SK-N-SH (cell line): Measurements from ENCODE around the gene LINGO3. TPM values are rescaled to one million over a fixed set of nuclear protein-coding genes. Genes with fewer than 3 reads are reported as not detected.

Experiments used
- CTCF ChIA-PET: fragments of 300-600, 350-600 bp; formaldehyde crosslinking; extraction: SDS; loops from one replicate; lab custom pipeline; 2021; lab: Yijun Ruan, JAX
- POLR2A ChIA-PET: fragments of 350-600 bp; sonication (Branson Sonifier 250); formaldehyde crosslinking; extraction: SDS; loops from one replicate; lab custom pipeline; 2020; ENCODE audit warnings: antibody characterized with exemption, inconsistent platforms; lab: Yijun Ruan, JAX
- DNase-seq: peaks from one replicate; pipeline ENCODE4 v3.0.0; 2012
- H2AFZ ChIP-seq: fragments of 200-600 bp; sonication (generic); 2 replicates; pipeline ENCODE4 v1.8.1; 2016; ENCODE audit warnings: antibody characterized with exemption, mild to moderate bottlenecking, low read depth
- H3F3A ChIP-seq: fragments of 200-600 bp; sonication (generic); replicated peaks from 2 replicates; pipeline ENCODE3; 2016; ENCODE audit warnings: antibody characterized with exemption, mild to moderate bottlenecking; ENCODE audit not compliant: insufficient read depth
- H3K27ac ChIP-seq, 2 experiments: fragments of 200-500 bp in 1 of 2; fragments of 200-600 bp in 1 of 2; sonication (Bioruptor generic) in 1 of 2; sonication (generic), shearing (Covaris generic) in 1 of 2; 2 replicates each; pipeline versions ENCODE4 v1.5.1 to v1.6.1; 2014 to 2016; ENCODE audit warnings: low read depth in 2 of 2, inconsistent platforms in 1 of 2, low read length in 1 of 2, mild to moderate bottlenecking in 1 of 2, mixed read lengths in 1 of 2
- H3K27me3 ChIP-seq: fragments of 200-600 bp; sonication (generic), shearing (Covaris generic); 2 replicates; pipeline ENCODE4 v1.6.1; 2016; ENCODE audit warnings: mixed run types; ENCODE audit not compliant: insufficient read depth
- H3K36me3 ChIP-seq, 2 experiments: fragments of 200-500 bp in 1 of 2; fragments of 200-600 bp in 1 of 2; sonication (Bioruptor generic) in 1 of 2; sonication (generic) in 1 of 2; replicated peaks in 1 of 2; 2 replicates each; pipeline versions ENCODE3 to v1.5.1; 2014 to 2016; ENCODE audit warnings: low read length in 1 of 2, mild to moderate bottlenecking in 1 of 2; ENCODE audit not compliant: insufficient read depth in 2 of 2, control insufficient read depth in 1 of 2
- H3K4me1 ChIP-seq, 2 experiments: fragments of 200-500 bp in 1 of 2; fragments of 200-600 bp in 1 of 2; sonication (Bioruptor generic) in 1 of 2; sonication (generic), shearing (Covaris generic) in 1 of 2; 2 replicates each; pipeline versions ENCODE4 v1.5.1 to v1.6.1; 2014 to 2016; ENCODE audit warnings: low read depth in 1 of 2, low read length in 1 of 2, mixed run types in 1 of 2; ENCODE audit not compliant: insufficient read depth in 2 of 2, control insufficient read depth in 1 of 2
- H3K4me2 ChIP-seq: fragments of 200-600 bp; sonication (generic), shearing (Covaris generic); 2 replicates; pipeline ENCODE4 v1.6.1; 2017; ENCODE audit warnings: mixed run types
- H3K4me3 ChIP-seq, 2 experiments: fragments of 200-500 bp in 1 of 2; fragments of 200-600 bp in 1 of 2; sonication (Bioruptor generic) in 1 of 2; sonication (generic), shearing (Covaris generic) in 1 of 2; 2 replicates each; pipeline versions ENCODE4 v1.5.1 to v1.8.1; 2014 to 2016; ENCODE audit warnings: low read depth in 2 of 2, inconsistent platforms in 1 of 2, low read length in 1 of 2, mild to moderate bottlenecking in 1 of 2, mixed read lengths in 1 of 2, moderate library complexity in 1 of 2
- H3K79me2 ChIP-seq: fragments of 200-600 bp; sonication (generic); 2 replicates; pipeline ENCODE4 v1.8.1; 2017; ENCODE audit warnings: mild to moderate bottlenecking; ENCODE audit not compliant: insufficient read depth
- H3K9ac ChIP-seq: fragments of 200-600 bp; sonication (generic); 2 replicates; pipeline ENCODE4 v1.6.1; 2017; ENCODE audit warnings: mixed run types
- H3K9me2 ChIP-seq: fragments of 200-600 bp; sonication (generic); 2 replicates; pipeline ENCODE4 v1.6.1; 2017; ENCODE audit warnings: mixed run types
- H3K9me3 ChIP-seq: fragments of 200-600 bp; sonication (generic); 2 replicates; pipeline ENCODE4 v1.6.1; 2017; ENCODE audit warnings: mixed run types, mild to moderate bottlenecking, moderate library complexity
- H4K20me1 ChIP-seq: fragments of 200-600 bp; sonication (generic); 2 replicates; pipeline ENCODE4 v1.6.1; 2017; ENCODE audit warnings: mild to moderate bottlenecking, mixed run types; ENCODE audit not compliant: insufficient read depth
- ELF1 ChIP-seq: IDR thresholded peaks from 2 replicates; pipeline ENCODE4 v1.4.0; 2012
- EP300 ChIP-seq, 2 experiments: IDR thresholded peaks; 2 replicates each; pipeline versions ENCODE4 v1.4.0 to v1.6.1; 2012; ENCODE audit warnings: borderline replicate concordance in 1 of 2, low read depth in 1 of 2, low read length in 1 of 2
- FOSL2 ChIP-seq: IDR thresholded peaks from 2 replicates; pipeline ENCODE4 v1.4.0; 2012; ENCODE audit warnings: low read depth, mild to moderate bottlenecking, moderate library complexity, borderline replicate concordance
- FOXM1 ChIP-seq: IDR thresholded peaks from 2 replicates; pipeline ENCODE4 v1.4.0; 2012; ENCODE audit warnings: low read depth, mild to moderate bottlenecking
- GABPA ChIP-seq: IDR thresholded peaks from 2 replicates; pipeline ENCODE4 v1.4.0; 2012; ENCODE audit warnings: low read depth, mild to moderate bottlenecking
- JUND ChIP-seq: IDR thresholded peaks from 2 replicates; pipeline ENCODE4 v1.4.0; 2012
- MXI1 ChIP-seq: IDR thresholded peaks from 2 replicates; pipeline ENCODE4 v1.6.1; 2012; ENCODE audit warnings: mild to moderate bottlenecking, low read depth, low read length, improper control_type of control experiment
- NFIC ChIP-seq: IDR thresholded peaks from 2 replicates; pipeline ENCODE4 v1.4.0; 2012; ENCODE audit warnings: borderline replicate concordance
- POLR2AphosphoS5 ChIP-seq: IDR thresholded peaks from 2 replicates; pipeline ENCODE4 v1.6.1; 2012; ENCODE audit warnings: low read depth, low read length
- RCOR1 ChIP-seq: fragments of 150-350 bp; IDR thresholded peaks from 2 replicates; pipeline ENCODE4 v1.6.1; 2017; ENCODE audit warnings: antibody characterized with exemption, low read length
- RFX5 ChIP-seq: IDR thresholded peaks from 2 replicates; pipeline ENCODE4 v1.6.1; 2012; ENCODE audit warnings: mild to moderate bottlenecking, improper control_type of control experiment, low read length
- RXRA ChIP-seq: IDR thresholded peaks from 2 replicates; pipeline ENCODE4 v1.4.0; 2012; ENCODE audit warnings: low read depth, mild to moderate bottlenecking, borderline replicate concordance
- SIN3A ChIP-seq: IDR thresholded peaks from 2 replicates; pipeline ENCODE4 v1.6.1; 2012; ENCODE audit warnings: low read depth, mild to moderate bottlenecking, low read length, moderate library complexity, borderline replicate concordance
- YY1 ChIP-seq: IDR thresholded peaks from 2 replicates; pipeline ENCODE4 v1.4.0; 2012; ENCODE audit warnings: low read depth, mild to moderate bottlenecking
- WGBS: methylation state at CpG from one replicate; pipeline ENCODE4 v1.1.6; 2017; ENCODE audit warnings: low lambda C conversion rate; 5-methylcytosine and 5-hydroxymethylcytosine counted together
- polyA plus RNA-seq, 3 experiments: library from polyadenylated mRNA; depleted of rRNA; stranded (reverse); fragments of >200 nt; gene quantifications; 2 replicates each; pipeline ENCODE4 v1.2.3, GENCODE V29; 2012
- TF ChIP-seq, protein P1 (sequence below): IDR thresholded peaks from 2 replicates; pipeline ENCODE4 v1.4.0; 2012; ENCODE audit warnings: low read depth
- TF ChIP-seq, protein P2 (sequence below): IDR thresholded peaks from 2 replicates; pipeline ENCODE4 v1.6.1; 2012; ENCODE audit warnings: mild to moderate bottlenecking, low read depth, low read length, moderate library complexity
- TF ChIP-seq, protein P3 (sequence below): fragments of 150-350 bp; IDR thresholded peaks from 2 replicates; pipeline ENCODE4 v1.6.1; 2016; ENCODE audit warnings: mild to moderate bottlenecking, low read depth, low read length

LINGO3 gene
- polyA plus RNA-seq, 1 of the 3 experiments (the other 2 are of a cell fraction): not detected

DNA sequence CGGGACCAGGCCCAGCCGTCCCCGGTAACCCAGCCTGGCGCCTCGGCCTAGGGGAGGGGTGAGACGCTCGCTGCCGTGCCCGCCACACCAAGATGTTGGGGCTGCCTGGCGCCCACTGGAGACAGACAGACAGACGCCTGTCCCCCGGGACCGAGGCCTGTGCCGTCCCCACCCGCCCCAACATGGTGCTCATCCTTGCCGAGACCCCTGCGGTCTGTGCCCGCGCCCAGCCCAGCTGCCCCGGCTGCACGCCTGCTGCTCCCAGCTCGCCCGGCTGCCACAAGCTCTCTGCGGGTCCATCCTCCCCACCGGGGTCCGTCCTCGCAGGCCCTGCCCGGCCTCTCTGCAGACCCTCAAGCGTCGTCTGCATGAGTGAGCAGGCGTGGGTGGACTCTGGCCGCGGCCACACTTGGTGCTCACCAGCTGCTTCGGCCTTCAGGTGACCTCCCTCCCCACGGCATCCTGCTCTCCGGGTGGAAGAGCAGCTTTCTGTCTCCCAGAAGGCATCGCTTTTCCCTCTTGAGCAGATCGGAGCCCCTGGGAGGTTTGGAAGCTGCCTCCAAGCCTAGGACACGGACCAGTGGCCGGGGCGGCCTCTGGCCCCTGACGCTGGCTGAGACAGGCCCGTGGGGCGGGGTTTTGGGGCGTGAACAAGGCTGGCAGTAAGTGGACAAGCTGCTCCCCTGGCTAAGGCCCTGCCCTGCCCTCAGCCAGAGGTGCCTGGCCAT is 45.4 kb upstream of the LINGO3 start:
- H3F3A ChIP-seq: no peaks in the 10 kb centered on the region
- CTCF ChIA-PET: interaction anchor here (0.6 kb wide), 1 partner anchor 247 kb away, joined by 3 read pairs; no protein-coding TSS in a partner anchor
- H3K79me2 ChIP-seq: no peaks in the 10 kb centered on the region
- POLR2A ChIA-PET: no interaction called here
- H3K9me2 ChIP-seq: no peaks in the 10 kb centered on the region
- no peak overlapping the region for H3K4me3 ChIP-seq
- H3K9me3 ChIP-seq: no peaks in the 10 kb centered on the region
- peaks cover 0 to 5% of the 10 kb centered on the region in 2 experiments for H3K36me3 ChIP-seq
- H3K4me1 ChIP-seq: peaks cover 0 to 10% of the 10 kb centered on the region in 2 experiments; a peak in 1 of 4 replicates
- DNase-seq: no peak
- H4K20me1 ChIP-seq: no peaks in the 10 kb centered on the region
- WGBS: 94% methylated on average over 12 of the region's 45 CpGs
- H2AFZ ChIP-seq: no peak overlapping the region
- TF ChIP-seq FOXM1 (no peak), EP300 (IDR thresholded peaks at IDR 0.05; ENCODE audit: borderline replicate concordance in 1 of 2, low read depth in 1 of 2, low read length in 1 of 2) (no peak), POLR2AphosphoS5 (no peak), RCOR1 (no peak), SIN3A (no peak), FOSL2 (no peak), ELF1 (no peak), NFIC (no peak), MXI1 (no peak), YY1 (no peak), RFX5 (no peak), GABPA (no peak), RXRA (no peak), JUND (no peak)
- TF ChIP-seq, protein P1, sequence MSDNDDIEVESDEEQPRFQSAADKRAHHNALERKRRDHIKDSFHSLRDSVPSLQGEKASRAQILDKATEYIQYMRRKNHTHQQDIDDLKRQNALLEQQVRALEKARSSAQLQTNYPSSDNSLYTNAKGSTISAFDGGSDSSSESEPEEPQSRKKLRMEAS: no peak
- TF ChIP-seq, protein P2, sequence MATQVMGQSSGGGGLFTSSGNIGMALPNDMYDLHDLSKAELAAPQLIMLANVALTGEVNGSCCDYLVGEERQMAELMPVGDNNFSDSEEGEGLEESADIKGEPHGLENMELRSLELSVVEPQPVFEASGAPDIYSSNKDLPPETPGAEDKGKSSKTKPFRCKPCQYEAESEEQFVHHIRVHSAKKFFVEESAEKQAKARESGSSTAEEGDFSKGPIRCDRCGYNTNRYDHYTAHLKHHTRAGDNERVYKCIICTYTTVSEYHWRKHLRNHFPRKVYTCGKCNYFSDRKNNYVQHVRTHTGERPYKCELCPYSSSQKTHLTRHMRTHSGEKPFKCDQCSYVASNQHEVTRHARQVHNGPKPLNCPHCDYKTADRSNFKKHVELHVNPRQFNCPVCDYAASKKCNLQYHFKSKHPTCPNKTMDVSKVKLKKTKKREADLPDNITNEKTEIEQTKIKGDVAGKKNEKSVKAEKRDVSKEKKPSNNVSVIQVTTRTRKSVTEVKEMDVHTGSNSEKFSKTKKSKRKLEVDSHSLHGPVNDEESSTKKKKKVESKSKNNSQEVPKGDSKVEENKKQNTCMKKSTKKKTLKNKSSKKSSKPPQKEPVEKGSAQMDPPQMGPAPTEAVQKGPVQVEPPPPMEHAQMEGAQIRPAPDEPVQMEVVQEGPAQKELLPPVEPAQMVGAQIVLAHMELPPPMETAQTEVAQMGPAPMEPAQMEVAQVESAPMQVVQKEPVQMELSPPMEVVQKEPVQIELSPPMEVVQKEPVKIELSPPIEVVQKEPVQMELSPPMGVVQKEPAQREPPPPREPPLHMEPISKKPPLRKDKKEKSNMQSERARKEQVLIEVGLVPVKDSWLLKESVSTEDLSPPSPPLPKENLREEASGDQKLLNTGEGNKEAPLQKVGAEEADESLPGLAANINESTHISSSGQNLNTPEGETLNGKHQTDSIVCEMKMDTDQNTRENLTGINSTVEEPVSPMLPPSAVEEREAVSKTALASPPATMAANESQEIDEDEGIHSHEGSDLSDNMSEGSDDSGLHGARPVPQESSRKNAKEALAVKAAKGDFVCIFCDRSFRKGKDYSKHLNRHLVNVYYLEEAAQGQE: no peak
- TF ChIP-seq, protein P3, sequence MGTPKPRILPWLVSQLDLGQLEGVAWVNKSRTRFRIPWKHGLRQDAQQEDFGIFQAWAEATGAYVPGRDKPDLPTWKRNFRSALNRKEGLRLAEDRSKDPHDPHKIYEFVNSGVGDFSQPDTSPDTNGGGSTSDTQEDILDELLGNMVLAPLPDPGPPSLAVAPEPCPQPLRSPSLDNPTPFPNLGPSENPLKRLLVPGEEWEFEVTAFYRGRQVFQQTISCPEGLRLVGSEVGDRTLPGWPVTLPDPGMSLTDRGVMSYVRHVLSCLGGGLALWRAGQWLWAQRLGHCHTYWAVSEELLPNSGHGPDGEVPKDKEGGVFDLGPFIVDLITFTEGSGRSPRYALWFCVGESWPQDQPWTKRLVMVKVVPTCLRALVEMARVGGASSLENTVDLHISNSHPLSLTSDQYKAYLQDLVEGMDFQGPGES: no peak
- no peaks in the 10 kb centered on the region for H3K27me3 ChIP-seq
- H3K27ac ChIP-seq: no peak overlapping the region
- H3K9ac ChIP-seq: no peak overlapping the region
- H3K4me2 ChIP-seq: no peak overlapping the region
